HG02943 (cell line): ENCODE results near the gene TRAF3IP3.

Source experiments
- ATAC-seq: cut with Tn5 transposase; IDR thresholded peaks from one replicate; pipeline ENCODE4 v1.9.1; 2021; ENCODE audit warnings: mild to moderate bottlenecking, low read depth, moderate library complexity; ENCODE audit not compliant: unreplicated experiment

Gene TRAF3IP3

DNA sequence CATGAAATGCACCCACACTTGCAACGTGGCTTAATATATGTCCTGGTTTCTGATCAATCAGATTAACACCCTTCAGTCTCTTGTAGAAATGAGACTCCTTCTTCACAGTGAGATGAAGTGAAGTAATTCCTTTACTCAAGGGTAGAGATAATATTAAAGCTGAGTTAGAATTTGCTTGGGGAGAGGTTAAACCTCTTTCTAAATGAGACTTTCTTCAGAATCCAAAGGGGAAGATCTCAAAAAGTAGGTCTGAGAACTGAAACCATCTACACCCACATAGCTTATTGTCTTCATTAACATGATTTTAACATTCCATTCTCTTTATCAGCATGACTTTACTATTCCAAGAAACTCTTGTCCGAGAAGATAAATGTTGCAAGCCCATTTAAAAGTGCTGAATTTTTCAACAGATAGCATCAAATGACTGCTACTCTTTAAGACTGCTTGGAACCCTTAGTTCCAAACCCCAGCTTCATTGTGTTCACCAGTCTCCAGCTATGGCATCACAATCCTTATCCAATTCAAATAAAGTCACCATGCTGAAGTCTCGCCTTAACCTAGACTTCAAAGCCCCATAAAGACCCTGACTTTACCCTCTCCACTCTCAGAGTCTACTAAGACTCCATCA lies 19.2 kb upstream of the TRAF3IP3 start:
- ATAC-seq = no peak

DNA sequence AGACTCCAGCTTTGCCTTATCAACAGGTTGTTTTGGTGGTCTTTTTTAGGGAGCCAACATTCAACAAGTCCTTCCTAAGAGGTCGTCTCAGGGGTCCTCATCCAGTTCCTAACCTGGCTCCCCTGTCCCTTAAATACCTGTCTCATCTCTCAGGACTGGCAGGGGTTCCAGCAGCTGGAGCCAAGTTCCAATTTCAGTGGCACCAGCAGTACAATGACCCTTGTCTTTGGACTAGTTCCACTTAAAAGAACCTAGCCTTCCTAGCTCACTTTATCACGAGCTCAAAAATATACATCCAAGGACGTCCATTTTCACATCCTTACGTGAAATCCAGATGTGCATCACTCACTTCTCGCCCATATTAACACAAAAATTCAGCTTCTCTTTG lies 18.7 kb upstream of the TRAF3IP3 start:
- ATAC-seq = no peak

DNA sequence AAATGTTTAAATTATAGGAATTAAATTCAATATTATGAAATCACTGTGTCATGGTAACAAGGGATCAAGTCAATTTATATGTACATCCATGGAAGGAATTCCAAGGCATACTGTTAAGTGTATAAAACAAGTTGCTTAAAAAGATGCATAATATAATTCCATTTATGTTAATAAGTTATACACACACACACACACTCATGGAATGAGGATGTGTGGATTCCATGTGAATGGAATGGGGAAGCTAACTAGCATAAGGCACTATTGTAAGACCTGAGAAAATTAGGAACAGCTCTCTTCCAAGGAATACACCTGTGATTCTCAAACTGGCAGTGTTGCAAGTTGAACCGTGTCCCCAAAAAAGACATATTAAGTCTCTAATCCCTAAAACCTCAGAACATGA lies 17.6 kb upstream of the TRAF3IP3 start:
- no peak for ATAC-seq

DNA sequence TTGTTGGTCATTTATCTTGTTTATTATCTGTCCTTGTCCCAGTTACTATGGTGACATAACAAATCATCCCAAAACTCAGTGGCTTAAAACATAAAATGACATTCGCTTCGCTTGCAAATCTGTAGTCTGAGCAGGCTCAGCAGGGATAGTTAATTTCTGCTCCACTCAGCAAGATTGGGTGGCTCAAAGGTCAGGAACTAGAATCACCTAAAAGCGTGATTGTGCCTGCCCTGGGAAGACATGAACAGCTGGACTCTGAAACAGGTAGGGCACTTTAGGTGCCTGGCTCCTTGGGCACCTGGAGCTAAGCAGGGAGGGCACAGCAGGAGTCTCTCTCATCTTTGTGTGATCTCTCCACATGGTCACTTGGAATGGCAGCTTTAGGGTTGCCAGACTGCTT lies 14.7 kb upstream of the TRAF3IP3 start:
- no peak for ATAC-seq

DNA sequence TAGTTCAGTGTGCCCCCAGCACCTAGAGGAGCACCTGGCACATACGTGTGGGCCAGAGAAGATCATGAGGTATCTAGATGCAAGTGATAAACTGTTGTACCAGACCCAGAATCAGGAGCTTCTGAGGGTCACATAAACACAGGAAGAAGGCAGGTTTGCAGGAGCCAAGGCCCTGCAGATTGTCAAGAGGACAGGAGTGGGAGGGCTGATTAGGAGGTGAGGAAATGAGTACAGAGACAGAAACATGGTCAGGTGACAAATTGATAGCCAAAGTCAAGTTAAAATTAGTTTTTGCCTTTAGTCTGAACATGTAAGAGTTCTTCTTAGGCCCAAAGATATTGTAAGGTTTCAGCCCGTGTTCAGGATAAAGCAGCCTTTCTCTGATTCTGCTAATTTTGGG lies 14.0 kb upstream of the TRAF3IP3 start:
- ATAC-seq = no peak

DNA sequence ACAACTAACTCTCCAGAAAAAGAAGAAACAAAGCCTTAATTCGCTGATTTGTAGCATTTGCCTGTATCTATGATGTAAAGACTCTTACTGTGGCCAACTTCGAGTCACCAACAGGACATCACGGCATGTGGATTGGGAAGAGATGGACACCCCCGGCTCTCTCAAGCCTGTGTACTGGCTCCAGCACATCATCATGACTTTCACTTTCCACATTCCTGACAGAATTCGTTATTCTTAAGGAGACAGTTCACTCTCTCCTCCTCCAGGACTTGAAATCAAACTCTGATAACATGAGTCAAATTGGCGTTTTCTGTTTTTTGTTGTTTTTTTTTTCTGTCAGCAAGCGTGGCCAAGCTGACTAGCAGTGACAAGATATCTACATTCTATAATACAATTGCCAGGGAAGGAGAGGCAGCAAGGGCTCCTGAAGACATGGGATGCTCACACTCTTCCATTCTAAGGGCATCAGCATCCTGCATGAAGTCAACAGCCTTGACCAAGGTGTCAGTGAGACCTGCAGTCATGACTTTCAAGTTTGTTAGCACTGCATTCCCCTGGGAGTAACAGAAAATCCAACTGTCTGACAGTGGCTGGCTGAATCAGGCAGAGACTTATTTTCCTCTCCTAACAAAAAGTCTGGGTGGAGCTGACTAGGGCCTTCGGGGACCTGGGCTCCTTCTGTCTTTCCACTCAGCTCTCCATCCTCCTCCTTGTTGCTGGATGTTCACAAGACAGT lies 13.3 kb upstream of the TRAF3IP3 start:
- no peak for ATAC-seq

DNA sequence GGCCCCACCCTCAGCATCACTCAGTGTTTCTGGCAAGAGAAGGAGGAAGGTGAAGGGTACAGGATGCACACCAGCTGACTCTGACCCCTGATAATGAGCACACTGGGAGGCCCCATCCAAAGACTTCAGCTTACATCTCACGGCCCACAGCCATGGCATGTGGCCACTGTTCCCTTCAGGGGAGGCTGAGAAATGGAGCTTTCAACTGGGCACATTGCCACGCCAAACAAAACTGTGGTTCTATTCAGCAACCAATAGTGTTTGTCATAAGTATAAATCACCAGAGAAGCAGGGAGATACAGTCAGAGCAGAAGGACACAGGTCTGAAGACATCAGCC lies 12.7 kb upstream of the TRAF3IP3 start:
- ATAC-seq = no peak

DNA sequence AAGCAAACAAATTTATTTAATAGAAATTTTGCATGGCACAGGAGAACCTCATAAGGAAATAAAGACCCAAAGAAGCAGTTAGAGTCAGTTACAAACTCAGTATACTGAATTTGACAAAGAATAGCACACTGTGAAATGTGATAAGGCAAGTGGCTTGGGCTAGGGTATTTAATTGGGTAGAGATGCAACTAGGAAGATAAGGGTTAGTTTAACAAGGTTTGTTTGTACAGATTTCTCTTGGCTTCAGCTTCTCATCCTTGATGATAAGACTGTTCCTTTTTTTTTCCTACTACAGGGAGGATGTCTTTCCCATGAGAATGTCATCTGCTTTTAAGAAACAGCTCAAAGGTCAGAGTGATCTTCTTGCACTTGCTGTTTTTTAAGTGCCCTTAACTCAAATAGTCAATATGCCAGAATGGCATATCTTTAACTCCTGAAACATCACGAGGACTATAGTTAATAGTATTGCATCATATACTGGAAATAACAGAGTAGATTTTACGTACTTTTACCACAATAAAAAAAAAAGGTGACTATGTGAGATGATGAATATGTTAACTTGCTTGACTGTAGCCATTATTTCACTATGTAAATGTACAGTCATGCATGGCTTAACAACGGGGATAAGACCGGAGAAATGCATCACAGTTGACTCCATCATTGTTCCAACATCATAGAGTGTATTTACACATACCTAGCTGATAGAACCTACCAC lies 9.2 kb upstream of the TRAF3IP3 start:
- no peak for ATAC-seq

DNA sequence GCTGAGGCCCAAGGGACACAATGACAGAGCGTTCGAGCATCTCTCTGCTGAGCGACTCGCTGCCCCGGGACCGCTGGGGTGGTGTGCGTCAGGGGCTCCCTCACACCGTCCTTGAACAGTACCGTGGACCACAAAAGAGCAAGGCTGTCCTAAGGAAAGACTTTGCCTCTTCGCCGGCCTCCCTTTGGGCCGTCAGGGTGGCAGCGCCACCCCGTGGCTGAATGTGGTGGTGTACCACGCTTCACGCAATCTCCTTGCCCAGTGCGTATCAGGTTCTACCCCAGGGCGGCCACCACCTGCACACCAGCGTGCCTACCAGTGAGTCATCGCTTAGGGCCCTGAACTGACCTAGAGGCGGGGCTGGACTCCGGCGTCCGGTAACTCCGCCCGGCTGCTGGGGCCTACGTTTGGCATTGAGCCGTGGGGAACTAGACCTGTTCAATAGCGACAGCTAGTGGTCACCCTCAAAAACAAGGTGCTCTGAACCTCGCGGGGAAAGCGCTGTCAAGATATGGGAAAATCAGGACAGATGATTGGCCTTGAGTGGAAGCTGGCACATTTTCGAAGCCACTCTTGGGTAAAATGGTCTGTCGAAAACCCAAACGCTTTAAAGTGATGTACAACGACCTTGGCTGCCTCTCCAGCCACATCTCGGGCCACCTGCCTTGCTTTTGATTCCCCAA lies 8.1 kb upstream of the TRAF3IP3 start:
- peak; percentile 81 for ATAC-seq

DNA sequence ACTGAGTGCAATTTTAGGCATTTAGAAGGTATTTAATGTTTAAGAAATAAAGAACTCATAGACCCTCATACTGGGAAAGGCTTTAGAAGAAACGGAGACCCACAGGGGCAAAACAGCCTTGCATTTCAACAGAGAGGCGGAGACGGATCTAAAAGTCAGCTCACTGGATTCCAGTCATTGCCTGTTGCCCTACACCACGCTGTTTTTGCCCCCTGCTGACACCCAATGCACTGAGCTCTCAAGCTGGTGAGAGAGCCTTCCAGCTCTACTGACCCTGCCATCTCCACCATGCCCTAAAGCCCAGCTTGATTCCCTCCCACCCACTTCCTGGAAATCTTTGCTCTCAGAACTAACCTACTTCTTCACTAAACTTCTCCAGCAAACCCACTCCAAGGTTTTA lies 7.2 kb upstream of the TRAF3IP3 start:
- no peak for ATAC-seq

DNA sequence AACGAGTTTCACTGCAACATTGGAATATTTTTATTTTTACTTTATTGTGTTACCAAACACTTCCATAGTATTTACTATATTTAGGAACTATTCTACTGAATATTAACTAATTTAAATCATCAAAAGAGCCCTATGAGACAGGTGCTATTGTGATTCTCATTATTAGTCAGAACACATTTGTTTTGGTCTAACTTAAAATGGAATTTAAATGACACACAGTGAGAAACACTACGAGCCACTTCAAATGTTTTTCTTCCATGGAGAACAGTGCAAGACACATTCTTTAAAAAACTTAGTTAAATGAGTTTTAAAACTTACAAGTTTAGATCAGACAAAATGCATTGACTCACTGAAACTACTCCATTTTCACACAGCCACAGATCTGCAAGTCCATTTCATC lies 6.6 kb upstream of the TRAF3IP3 start:
- no peak for ATAC-seq

DNA sequence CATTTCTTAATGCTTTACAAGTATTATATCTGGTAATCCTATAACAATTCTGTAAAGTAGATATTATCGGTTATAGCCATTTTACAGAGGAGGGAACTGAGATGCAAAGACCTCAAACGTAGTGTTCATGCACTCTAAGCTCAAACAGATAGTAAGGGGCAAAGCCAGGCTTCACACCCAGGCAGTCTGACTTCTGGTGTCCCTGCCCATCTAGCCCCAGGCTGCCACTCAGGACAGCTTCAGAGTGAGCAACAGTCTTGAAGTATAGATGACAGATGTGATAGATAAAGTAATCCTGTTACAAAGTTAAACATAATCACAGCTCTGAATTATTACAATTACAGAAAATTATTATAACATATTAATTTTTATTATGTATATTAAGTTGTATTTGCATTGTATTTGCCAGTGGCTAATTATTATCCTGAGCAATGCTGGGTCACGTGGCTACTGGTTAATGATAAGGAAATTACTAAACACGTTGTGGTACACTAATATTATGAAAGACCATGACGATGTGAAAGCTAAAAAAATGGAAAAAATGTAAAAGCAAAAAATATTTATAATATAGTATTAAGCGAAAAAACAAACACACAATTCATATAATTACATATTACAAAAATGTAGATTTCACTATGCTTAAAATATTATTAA lies 6.1 kb upstream of the TRAF3IP3 start:
- no peak for ATAC-seq

DNA sequence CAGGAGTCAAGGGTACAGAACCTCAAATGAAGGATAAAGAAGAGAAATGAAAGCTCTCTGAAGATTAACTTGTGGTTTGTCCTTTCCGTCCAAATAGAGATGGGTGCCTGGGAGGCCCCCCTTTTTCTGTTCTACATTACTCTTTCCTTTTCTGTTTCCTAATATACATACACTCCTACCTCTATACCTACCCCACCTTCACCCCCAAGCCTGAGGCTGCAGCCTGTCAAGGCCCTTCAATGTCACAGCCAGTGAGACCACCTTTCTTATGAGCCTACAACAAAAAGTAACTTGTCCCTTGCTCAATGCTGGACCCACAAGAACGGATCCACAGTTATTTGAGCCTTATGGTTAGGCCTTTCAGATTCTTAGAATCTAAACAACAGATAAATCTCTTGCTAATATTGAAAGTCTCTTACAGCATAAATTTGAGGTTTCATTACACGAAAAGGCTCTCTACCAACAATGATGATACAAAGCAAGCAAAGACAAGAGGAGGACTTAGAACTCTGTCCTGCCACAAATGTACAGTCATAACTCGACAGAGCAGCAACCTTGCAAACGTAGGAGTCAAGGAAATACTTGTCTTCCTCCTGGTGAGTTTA lies 4.1 kb upstream of the TRAF3IP3 start:
- ATAC-seq = peak; percentile 40

DNA sequence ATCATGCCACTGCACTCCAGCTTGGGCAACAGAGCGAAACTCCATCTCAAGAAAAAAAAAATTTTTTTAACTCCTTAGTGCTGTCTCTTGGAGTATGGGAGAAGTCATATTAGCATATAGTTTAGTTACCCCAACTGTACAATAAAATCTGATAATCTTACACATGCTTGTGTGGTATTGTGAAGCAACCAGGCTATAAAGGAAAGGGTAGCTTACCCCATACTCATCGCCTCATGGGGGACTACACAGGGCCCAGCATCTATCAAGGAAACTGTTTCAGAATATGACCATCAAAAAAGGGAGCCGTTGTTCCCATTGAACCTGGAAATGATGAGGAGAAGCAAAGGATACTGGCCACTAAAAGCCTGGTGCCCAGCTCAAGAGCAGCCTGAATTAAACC lies 3.0 kb upstream of the TRAF3IP3 start:
- no peak for ATAC-seq

DNA sequence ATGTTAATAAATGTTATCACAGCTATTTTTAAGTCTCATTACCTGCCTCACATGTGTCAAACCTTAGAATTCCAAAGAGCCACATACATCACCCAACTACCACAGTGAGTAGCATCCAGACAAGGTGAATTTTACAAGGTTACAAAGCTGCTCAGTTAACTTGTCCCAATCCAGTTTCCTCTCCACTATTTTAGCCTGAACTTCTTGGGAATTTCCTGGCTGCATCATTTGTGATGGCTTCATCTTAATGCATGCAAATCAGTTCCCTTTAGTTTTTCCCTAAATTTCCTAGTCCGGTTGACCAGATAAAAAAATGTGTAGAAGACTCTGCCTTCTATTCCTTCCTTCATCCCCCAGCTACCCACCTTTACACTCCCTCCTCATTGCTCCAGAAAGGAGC lies 597 bp upstream of the TRAF3IP3 start:
- ATAC-seq = no peak

DNA sequence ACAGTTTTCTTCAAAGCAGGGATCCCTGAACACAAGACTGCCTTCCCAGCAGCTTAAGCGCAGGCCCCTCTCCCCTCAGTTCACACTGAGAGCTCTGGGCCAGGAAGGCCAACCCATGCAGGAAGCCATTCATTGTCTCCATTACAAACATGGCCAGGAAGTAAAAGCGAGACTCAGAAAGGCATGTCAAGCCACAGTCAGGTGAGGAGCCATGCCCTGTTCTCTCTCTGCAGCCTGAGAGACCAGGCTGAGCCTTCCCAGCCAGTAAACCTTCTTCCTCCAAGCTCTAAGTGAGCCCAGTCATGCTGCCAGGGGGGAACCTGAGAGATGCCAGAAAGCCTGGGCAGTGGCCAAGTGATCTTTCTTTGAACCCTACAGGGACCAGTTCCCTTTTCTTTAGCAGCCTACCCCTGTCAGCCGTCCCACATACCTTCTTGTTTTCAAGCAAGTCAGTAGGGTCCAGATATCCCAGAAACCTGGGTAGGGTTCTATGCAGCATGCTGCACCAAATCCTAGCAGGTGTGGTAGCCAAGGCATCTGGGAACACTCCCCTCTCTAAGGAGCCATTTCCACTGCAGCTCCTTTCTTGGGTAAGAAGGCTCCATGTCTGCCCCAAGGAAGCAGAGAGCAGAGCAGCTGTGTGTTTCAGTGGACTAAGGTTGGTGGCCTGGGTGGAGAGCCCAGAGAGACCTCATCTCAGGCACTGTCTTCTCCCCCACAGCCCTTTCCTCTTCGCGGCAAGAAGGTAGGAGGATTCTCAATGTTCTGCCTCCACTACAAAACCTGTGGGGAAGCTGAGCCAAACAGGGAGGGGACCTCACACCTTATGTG lies 977 bp downstream of the TRAF3IP3 start:
- peak; percentile 35 for ATAC-seq

DNA sequence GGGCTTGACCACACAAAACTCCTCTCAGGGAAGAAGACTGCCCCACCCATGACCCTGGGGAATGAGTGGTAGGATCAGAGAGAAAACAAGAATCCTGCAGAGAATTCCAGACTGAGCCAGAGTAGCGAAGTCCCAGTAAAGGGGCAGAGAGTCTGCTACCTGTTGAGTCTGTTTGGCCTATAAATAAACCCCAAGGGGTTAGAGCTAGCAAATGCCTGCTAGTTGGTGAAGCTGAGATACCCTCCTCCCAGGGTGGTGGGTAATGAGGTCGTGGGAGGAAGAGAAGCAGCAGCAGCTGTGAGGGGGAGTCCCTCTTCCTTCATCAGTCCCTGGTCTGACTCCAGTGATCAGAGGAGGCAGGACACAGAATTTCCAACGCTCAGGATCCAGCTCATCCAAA lies 2.5 kb downstream of the TRAF3IP3 start:
- ATAC-seq = no peak

DNA sequence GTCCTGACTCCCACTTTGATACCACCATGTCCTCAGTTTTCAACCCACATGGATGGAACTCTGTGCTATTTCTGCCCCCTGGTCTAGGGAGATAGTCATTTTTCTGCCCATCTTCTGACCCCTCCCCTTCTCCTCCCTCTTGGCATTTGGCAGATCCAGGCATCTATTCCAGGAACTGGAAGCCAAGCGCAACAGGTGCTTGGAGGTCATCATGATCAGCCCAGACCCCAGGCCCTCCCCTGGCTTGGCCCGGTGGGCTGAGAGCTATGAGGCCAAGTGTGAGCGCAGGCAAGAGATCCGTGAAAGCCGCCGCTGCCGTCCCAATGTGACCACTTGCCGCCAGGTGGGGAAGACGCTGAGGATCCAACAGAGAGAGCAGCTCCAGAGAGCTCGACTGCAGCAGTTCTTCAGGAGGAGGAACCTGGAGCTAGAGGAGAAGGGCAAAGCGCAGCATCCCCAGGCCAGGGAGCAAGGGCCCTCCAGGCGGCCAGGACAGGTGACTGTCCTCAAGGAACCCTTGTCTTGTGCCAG lies 4.0 kb downstream of the TRAF3IP3 start:
- no peak for ATAC-seq

DNA sequence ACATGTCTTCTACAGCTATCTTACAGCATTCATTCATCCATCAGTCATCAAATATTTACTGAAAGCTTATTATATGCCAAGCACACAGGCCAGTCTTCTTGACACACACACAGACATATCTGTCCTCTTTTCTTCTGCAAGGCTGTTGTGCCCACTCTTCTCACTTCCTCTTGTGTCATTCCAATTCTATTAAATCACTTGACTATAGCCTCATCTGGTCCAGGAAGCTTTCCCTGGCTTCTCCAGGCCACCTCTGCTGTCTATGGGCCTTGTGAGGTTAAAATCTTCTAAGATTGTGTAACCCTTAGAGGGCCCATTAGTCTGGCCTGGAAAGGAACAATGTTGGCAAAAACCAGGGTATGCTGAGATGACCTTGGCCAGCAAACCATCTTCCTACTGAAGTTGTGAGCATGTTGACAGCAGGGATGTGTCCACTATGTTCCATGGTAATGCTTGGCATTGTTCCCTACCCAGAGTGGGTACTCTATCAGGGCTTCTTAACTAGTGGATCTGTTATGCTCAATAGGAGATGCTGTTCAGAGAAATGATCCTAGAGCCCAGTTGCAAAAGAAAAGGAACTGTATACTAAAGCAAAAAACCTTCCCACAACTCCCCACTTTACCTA lies 5.3 kb downstream of the TRAF3IP3 start:
- ATAC-seq = no peak
